HepG2 (cell line): ENCODE results near the gene RITA1. TPM values are rescaled to one million over a fixed set of nuclear protein-coding genes. Genes with fewer than 3 reads are reported as not detected.

Source experiments
- ATAC-seq: fragments of 200-7000 bp; cut with Tn5 transposase; 3 replicates; pipeline ENCODE4 v1.9.1; 2020; ENCODE audit warnings: mild to moderate bottlenecking, moderate library complexity
- BruUV-seq: library from RNA; stranded (reverse); fragments of 400-500 nt; replicated peaks from 2 replicates; lab custom pipeline; 2021; lab: Mats Ljungman, UMichigan
- CTCF ChIA-PET: fragments of 300-600 bp; formaldehyde crosslinking; extraction: SDS; loops from one replicate; lab custom pipeline; 2021; ENCODE audit warnings: low total read pairs, inconsistent platforms, low intra/inter-chr PET ratio; lab: Yijun Ruan, JAX
- POLR2A ChIA-PET: fragments of 350-600 bp; sonication (Branson Sonifier 250); formaldehyde crosslinking; loops from one replicate; lab custom pipeline; 2020; ENCODE audit warnings: antibody characterized with exemption, inconsistent platforms; lab: Yijun Ruan, JAX
- DNase-seq: peaks from one replicate; pipeline ENCODE4 v3.0.0-alpha.2; 2015; ENCODE audit warnings: low spot score
- FAIRE-seq: peaks from 3 replicates; lab custom pipeline; 2011; peaks lifted over from hg19 to GRCh38; lab: Jason Lieb, UNC
- H2AFZ ChIP-seq: one replicate; pipeline ENCODE4 v1.6.1; 2011; ENCODE audit warnings: low read length, inconsistent platforms
- H3K27ac ChIP-seq: fragments of 300-600 bp; 3 replicates; pipeline ENCODE4 v1.8.0; 2011; ENCODE audit warnings: mixed run types, mild to moderate bottlenecking, mixed read lengths, low read length, inconsistent platforms; ENCODE audit not compliant: insufficient read depth; ENCODE audit errors: extremely low read length
- H3K27me3 ChIP-seq, 2 experiments: fragments of 200-600 bp in 1 of 2; 2 replicates in 1 of 2; 3 replicates in 1 of 2; pipeline versions ENCODE4 v1.6.0 to v1.8.0; 2011; ENCODE audit warnings: low read length in 2 of 2, mild to moderate bottlenecking in 2 of 2, moderate library complexity in 2 of 2, inconsistent platforms in 1 of 2; ENCODE audit not compliant: insufficient read depth in 2 of 2, control insufficient read depth in 1 of 2
- H3K36me3 ChIP-seq, 2 experiments: fragments of 200-600 bp in 1 of 2; replicated peaks in 1 of 2; 2 replicates in 1 of 2; 3 replicates in 1 of 2; pipeline versions ENCODE4 v1.5.1 to v1.8.0; 2011; ENCODE audit warnings: low read length in 2 of 2, inconsistent platforms in 1 of 2; ENCODE audit not compliant: insufficient read depth in 2 of 2, control insufficient read depth in 1 of 2
- H3K4me1 ChIP-seq: 2 replicates; pipeline ENCODE4 v1.5.1; 2012; ENCODE audit warnings: low read length, inconsistent platforms; ENCODE audit not compliant: insufficient read depth
- H3K4me2 ChIP-seq: 2 replicates; pipeline ENCODE4 v1.6.0; 2011; ENCODE audit warnings: low read depth, low read length, inconsistent platforms
- H3K4me3 ChIP-seq, 3 experiments: fragments of 200-600 bp in 1 of 3; sonication (generic), shearing (Covaris generic) in 1 of 3; replicated peaks in 1 of 3; 2 replicates each; pipeline ENCODE4 v1.5.1; 2011 to 2016; ENCODE audit warnings: low read length in 3 of 3, inconsistent platforms in 2 of 3, low read depth in 2 of 3, mild to moderate bottlenecking in 2 of 3, control low read depth in 1 of 3, mixed read lengths in 1 of 3; ENCODE audit not compliant: insufficient read depth in 1 of 3
- H3K79me2 ChIP-seq: one replicate; pipeline ENCODE4 v1.6.1; 2011; ENCODE audit warnings: low read length, inconsistent platforms; ENCODE audit not compliant: insufficient read depth
- H3K9ac ChIP-seq: 2 replicates; pipeline ENCODE4 v1.6.0; 2011; ENCODE audit warnings: mild to moderate bottlenecking, low read depth, low read length, inconsistent platforms; ENCODE audit not compliant: insufficient read depth
- H3K9me3 ChIP-seq: 2 replicates; pipeline ENCODE4 v1.5.1; 2012; ENCODE audit warnings: mild to moderate bottlenecking, low read length
- H4K20me1 ChIP-seq: 2 replicates; pipeline ENCODE4 v1.6.0; 2011; ENCODE audit warnings: inconsistent platforms, mild to moderate bottlenecking, low read length, moderate library complexity; ENCODE audit not compliant: insufficient read depth
- PRMT3 ChIP-seq: sonication (generic); formaldehyde crosslinking; IDR thresholded peaks from 2 replicates; pipeline ENCODE4 v1.8.1; 2022; ENCODE audit warnings: low read depth, mild to moderate bottlenecking, moderate library complexity, missing genetic modification reagents, borderline replicate concordance
- RAD21 ChIP-seq: fragments of 450-650 bp; formaldehyde crosslinking; IDR thresholded peaks from 2 replicates; pipeline ENCODE4 v1.5.0; 2020; ENCODE audit warnings: mild to moderate bottlenecking
- RXRB ChIP-seq: IDR thresholded peaks from 2 replicates; pipeline ENCODE4 v1.6.1; 2016; ENCODE audit warnings: borderline replicate concordance, missing genetic modification reagents, missing compliant biosample characterization
- SNAPC5 ChIP-seq: sonication (generic); formaldehyde crosslinking; IDR thresholded peaks from 2 replicates; pipeline ENCODE4 v1.8.1; 2023; ENCODE audit warnings: mild to moderate bottlenecking, missing genetic modification reagents, borderline replicate concordance
- ZFP90 ChIP-seq: sonication (generic); formaldehyde crosslinking; IDR thresholded peaks from 2 replicates; pipeline ENCODE4 v1.8.0; 2022; ENCODE audit warnings: missing genetic modification reagents, mild to moderate bottlenecking, inconsistent platforms, borderline replicate concordance
- ZNF639 ChIP-seq: conservative IDR thresholded peaks from 2 replicates; pipeline ENCODE4 v1.6.1; 2018; ENCODE audit warnings: missing genetic modification reagents
- whole genome bisulfite sequencing: methylation state at CpG from one replicate; pipeline ENCODE4 v1.1.6; 2017; ENCODE audit warnings: low lambda C conversion rate; 5-methylcytosine and 5-hydroxymethylcytosine counted together
- in situ Hi-C: cut with HindIII; loops from 2 replicates; pipeline ENCODE4 v1.10.0; 2017; ENCODE audit warnings: low pct_unique_long_range_greater_than_20kb; ENCODE audit not compliant: extremely low pct_ligation_motif_present
- intact Hi-C: fragments of 100-400 bp; cut with micrococcal nuclease; formaldehyde crosslinking; loops from one replicate; pipeline ENCODE4 v1.10.0; 2022; ENCODE audit not compliant: unreplicated experiment
- polyA plus RNA-seq, 8 experiments: library from polyadenylated mRNA; depleted of rRNA in 3 of 8; stranded (reverse) in 7 of 8; unstranded in 1 of 8; fragments of >200 nt; fragmentation: Illumina TruSeq in 4 of 8; extraction: Trizol in 4 of 8; gene quantifications; 2 replicates each; pipeline versions ENCODE4 v1.2.1 to v1.2.3, GENCODE V29; 2011 to 2016; ENCODE audit warnings: low read depth in 4 of 8, missing spikeins in 1 of 8, mixed read lengths in 1 of 8; ENCODE audit not compliant: insufficient read depth in 1 of 8
- total RNA-seq, 5 experiments: library from RNA; depleted of rRNA; stranded (reverse); fragments of >200 nt; fragmentation: Illumina TruSeq; extraction: Trizol; gene quantifications; 2 replicates each; pipeline ENCODE4 v1.2.3, GENCODE V29; 2016; ENCODE audit warnings: low read depth in 1 of 5

The RITA1 gene
- total and polyA plus RNA-seq, 2 of the 13 experiments (the other 11 are each of a cell fraction or from before 2014, with no cell fraction given), result 12.4 to 28.9 TPM

GRCh38 chr12:113226696-113227568 is 41.4 kb downstream of the RITA1 start:
- intact Hi-C loops (no loop called here), in situ Hi-C loops (no loop called here)
- FAIRE-seq, result no peak
- ChIA-PET CTCF (no interaction called here), POLR2A (no interaction called here)
- Histone ChIP-seq H3K27ac (no peak overlapping the region), H3K36me3 (peaks cover 0 to 1% of the 10 kb centered on the region in 2 experiments; a peak in 1 of 5 replicates), H4K20me1 (no peaks in the 10 kb centered on the region), H3K4me1 (peaks cover 62% of the 10 kb centered on the region), H3K4me2 (no peak overlapping the region), H3K9ac (no peak overlapping the region), H2AFZ (no peak overlapping the region), H3K79me2 (peaks cover 9% of the 10 kb centered on the region), H3K4me3 (no peak overlapping the region), H3K9me3 (no peaks in the 10 kb centered on the region), H3K27me3 (no peaks in the 10 kb centered on the region)
- BruUV-seq, result no TSS peak
- WGBS, result 93% methylated on average over 12 of the region's 13 CpGs
- no peak for DNase-seq
- no peak for TF ChIP-seq RAD21 (CRISPR knock-in tag)
- TF ChIP-seq RXRB (CRISPR knock-in tag), result no peak
- no peak for TF ChIP-seq PRMT3 (CRISPR knock-in tag)
- no peak for TF ChIP-seq SNAPC5 (CRISPR knock-in tag)
- TF ChIP-seq ZFP90 (CRISPR knock-in tag), result no peak
- TF ChIP-seq ZNF639, result no peak
- no peak for ATAC-seq
